NCI-H2081 (cell line): ENCODE measurements around the gene WNT3A.

Experiments used
- DNase-seq, 2 experiments: peaks; one replicate each; lab custom pipeline; 2025; lab: John Stamatoyannopoulos, UW

WNT3A gene

GRCh38 chr1:228048659-228049298, 42.0 kb downstream of the WNT3A start:
- DNase-seq, result no peak

- no peak for DNase-seq
These were observed 43.9 kb downstream of the WNT3A start for GRCh38 chr1:228050571-228051231.

DNA sequence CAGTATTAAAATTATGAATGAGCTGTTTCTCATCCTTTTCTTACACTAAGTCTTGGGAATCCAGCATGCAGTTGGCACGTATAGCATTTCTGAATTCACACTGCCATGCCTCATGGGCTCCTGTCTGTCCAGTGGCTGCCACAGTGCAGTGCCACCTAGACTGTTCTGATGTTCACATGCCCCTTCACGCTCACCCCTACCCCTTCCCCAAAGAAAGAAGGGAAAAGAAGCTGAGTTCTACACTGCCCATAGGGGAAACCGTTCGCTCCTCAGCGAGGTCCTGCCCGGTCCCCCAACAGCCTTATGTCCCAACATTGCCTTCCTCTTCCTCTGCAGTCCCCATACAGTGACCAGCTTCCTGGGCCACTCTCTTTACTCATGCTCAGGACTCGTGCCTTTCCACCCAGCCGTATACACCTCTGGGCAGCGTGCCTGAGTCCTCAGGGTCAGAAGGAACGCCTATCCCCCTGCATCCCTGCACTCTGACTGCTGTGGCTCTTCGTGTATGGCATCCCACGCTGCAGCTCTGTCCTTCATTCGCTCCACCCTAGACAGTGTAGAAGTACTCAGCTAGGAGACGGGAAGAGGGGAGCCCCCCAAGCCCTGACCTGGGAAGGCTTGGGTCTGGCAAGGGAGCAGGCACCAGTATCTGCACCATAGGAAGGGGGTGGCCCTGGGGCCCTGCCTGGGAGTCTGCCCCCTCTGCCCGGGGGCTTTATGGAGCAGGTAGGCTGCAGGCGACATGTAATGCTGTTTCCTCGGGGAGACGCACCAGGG, 51.6 kb downstream of the WNT3A start:
- DNase-seq, result no peak

DNA sequence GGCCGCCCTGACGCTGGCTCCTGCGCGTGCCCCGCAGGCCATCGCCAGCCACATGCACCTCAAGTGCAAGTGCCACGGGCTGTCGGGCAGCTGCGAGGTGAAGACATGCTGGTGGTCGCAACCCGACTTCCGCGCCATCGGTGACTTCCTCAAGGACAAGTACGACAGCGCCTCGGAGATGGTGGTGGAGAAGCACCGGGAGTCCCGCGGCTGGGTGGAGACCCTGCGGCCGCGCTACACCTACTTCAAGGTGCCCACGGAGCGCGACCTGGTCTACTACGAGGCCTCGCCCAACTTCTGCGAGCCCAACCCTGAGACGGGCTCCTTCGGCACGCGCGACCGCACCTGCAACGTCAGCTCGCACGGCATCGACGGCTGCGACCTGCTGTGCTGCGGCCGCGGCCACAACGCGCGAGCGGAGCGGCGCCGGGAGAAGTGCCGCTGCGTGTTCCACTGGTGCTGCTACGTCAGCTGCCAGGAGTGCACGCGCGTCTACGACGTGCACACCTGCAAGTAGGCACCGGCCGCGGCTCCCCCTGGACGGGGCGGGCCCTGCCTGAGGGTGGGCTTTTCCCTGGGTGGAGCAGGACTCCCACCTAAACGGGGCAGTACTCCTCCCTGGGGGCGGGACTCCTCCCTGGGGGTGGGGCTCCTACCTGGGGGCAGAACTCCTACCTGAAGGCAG, 52.3 kb downstream of the WNT3A start:
- no peak for DNase-seq

- DNase-seq, result peak; percentile 65 to 75
These were observed 53.0 kb downstream of the WNT3A start for GRCh38 chr1:228059634-228060457.

GRCh38 chr1:228060458-228061190, 53.8 kb downstream of the WNT3A start:
- DNase-seq, result no peak

DNA sequence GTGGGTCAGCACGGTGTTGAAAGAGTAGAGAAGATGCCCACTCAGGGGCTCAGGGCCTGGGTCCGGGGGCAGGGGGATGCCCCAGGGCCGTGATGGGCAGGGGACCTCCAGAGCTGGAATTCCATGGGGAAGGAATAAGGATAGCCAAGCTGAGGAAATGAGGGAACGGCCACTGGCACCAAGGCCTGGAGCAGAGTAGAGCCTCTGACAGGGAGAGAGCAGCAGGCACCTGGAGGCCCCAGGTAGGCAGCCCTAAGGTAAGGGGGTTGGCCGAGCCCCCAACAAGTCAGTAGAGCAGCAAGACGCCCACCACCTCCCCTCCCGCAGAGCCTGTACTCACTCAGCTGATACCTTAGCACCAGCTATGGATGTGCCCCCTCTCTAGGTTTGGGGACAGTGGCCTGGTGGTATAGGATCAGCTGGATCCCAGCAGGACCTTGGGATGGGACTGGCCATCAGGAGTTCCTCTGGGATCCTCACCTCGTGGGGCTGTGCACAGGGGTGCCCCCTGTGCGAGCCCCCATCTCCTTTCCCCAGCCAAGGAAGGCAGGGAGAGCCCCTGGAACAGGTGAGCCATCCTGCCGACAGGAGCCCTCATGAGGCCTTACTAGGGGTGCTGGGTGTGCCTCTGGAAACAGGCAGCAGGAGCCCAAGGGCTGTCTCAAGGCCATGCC, 54.8 kb downstream of the WNT3A start:
- DNase-seq, result no peak

- DNase-seq, result no peak
These were observed 55.4 kb downstream of the WNT3A start for GRCh38 chr1:228062085-228062791.

DNA sequence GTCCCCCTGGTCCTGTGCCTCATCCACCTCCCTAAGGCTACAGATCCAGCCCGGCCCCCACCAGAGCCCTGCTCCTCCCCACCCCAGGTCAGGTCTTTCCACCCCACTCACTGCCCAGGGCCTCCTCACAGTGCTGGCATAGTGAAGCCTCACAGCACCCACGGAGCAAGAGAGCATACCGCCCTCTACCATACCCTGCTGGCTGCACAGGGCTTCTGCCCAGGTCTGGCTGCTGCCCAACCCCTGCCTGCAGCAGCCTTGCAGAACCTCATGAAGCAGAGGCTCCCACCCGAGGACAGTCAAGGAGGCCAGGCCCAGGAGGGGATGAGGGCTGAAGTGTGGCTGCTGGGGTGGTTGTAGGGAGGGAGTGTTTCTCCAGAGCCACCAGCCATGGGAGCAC, 56.0 kb downstream of the WNT3A start:
- DNase-seq, result no peak

DNA sequence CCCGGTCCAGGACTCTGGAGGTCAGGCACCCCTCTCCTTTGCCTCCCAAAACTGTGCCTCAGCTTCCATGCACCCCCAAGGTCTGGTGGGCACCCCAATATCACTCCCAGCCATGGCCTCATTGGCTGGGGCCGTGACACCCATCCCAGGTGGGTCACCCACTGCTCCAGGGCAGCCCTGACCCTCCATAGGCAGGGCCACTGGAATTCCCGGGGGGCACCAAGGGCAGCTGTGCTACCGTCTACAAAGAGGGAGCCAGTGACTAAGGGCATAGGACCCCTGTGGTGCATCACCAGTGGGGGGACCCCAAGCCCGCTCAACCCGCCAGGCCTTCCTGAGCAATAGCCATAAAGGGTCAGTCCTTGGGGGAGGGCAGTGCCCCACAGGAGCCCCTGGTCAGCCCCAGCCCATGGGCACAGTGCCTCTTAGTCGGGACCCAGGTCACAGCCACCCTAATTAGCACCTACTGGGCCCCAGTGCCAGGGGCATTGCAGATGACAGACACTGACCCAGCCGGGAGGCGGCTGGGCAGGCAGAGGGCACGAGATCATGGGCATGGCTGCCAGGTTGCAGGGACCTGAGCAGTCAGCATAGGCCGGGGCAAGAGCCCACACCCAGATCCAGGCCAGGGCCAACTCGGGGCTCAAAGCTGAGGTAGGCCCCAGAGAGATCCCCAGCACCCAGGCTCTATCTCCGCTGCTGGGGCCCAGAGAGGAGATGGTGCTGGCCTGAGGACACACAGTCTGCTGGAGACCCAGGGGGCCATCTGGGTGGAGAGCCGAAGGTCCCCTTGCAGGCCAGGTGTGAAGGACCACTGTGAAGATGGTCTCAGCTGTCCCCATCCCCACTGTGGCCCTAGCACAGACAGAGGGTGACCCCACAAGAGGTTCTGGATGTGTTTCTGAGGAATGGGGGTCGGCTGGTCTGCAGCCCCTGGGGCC, 56.7 kb downstream of the WNT3A start:
- no peak for DNase-seq

GRCh38 chr1:228064296-228064695, 57.5 kb downstream of the WNT3A start:
- DNase-seq, result no peak

DNA sequence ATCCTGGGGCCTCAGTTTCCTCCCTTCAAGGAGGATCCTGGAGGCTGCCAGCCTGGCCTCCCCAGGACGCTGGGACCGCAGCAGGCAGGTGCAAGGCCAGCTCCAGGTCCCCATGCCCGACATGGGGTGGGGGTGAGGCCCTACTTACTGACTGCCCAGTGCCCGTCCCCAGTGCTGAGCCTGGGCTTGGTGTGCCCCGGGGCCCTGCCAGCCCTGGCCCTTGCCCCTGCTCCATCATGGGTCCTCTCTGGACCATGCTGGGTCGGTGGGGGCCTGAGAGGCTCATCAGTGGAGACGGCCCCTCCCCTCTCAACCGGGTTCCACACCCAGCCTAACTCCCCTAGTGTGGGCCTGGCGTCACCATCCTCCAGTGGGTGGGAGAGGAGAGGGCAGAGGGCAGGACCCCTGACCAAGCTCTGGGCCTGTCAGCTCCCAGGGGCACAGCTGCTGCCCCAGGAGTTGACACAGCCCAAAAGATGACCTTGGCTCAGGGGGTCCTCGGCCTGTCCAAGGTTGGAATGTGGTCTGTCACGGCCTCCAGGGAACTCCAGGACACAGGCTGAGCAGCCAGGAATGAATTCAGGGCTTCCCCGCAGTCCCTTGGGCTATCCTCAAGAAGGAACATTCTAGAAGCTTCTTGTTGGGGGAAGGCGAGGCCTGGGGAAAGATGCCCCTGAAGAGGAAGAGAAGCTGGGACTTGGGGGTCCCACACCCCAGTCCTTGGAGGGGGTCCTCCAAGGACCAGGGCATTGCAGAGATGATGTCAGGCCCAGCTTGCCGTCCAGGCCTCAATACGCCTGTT, 58.1 kb downstream of the WNT3A start:
- no peak for DNase-seq

- no peak for DNase-seq
These were observed 58.9 kb downstream of the WNT3A start for GRCh38 chr1:228065543-228066347.

DNA sequence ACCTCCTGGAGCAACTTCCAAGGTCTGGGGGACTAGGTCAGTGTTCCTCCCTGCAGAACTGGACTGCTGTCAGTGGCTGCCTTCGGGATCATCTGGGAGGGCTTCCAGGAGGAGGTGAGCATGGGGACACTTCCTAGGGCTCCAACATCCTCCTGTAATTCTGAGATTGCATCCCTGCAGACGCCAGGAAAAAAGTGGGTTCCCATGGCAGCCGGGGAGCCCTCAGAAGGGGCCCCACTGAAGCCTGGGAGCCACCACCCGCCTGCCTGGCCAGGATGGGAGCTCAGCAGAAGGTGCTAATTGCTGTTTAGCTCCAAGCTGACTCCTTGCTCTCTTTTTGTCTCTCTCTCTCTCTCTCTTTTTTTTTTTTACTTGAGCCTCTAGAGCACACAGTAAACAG, 59.6 kb downstream of the WNT3A start:
- DNase-seq, result no peak

- DNase-seq, result no peak
These were observed 60.3 kb downstream of the WNT3A start for GRCh38 chr1:228066891-228067654.

DNA sequence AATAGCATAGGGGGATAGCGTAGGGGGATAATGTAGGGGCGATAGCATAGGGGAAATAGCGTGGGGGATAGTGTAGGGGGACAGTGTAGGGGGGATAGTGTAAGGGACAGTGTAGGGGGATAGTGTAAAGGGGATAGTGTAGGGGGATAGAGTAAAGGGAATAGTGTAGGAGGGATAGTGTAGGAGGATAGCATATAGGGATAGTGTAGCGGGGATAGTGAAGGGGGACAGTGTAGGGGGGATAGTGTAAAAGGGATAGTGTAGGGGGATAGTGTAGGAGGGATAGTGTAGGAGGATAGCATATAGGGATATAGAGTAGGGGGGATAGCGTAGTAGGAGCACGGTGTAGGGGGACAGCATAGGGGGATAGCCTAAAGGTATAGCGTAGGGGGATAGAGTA, 61.6 kb downstream of the WNT3A start:
- DNase-seq, result no peak
